Panc1 (cell line): Measurements from ENCODE around the gene CAPZA2. TPM values are rescaled to one million over a fixed set of nuclear protein-coding genes. Genes with fewer than 3 reads are reported as not detected.
"Not testable (repeated sequence)": the region's sequence is repeated elsewhere in the genome, so short reads cannot be mapped to it uniquely, and the experiment has no call there.

Experiments used
- ATAC-seq: fragments of 200-7000 bp; cut with Tn5 transposase; 2 replicates; pipeline ENCODE4 v1.9.1; 2020; ENCODE audit warnings: mild to moderate bottlenecking, moderate library complexity
- BruUV-seq: library from RNA; stranded (reverse); fragments of 400-500 nt; replicated peaks from 2 replicates; lab custom pipeline; 2021; lab: Mats Ljungman, UMichigan
- CTCF ChIA-PET: fragments of 300-600 bp; sonication (Branson Sonifier 250); formaldehyde crosslinking; loops from one replicate; lab custom pipeline; 2022; ENCODE audit warnings: antibody characterized with exemption; lab: Charles Lee
- POLR2A ChIA-PET: fragments of 300-600 bp; sonication (Branson Sonifier 250); formaldehyde crosslinking; loops from one replicate; lab custom pipeline; 2022; ENCODE audit warnings: antibody characterized with exemption; lab: Charles Lee
- DNase-seq: peaks from one replicate; pipeline ENCODE4 v3.0.0-alpha.2; 2010; ENCODE audit warnings: low read depth, low spot score
- H3K27ac ChIP-seq: 2 replicates; pipeline ENCODE4 v1.5.1; 2011; ENCODE audit warnings: mild to moderate bottlenecking, low read length, inconsistent platforms
- H3K27me3 ChIP-seq: fragments of 200-500 bp; sonication (Bioruptor generic); 2 replicates; pipeline ENCODE4 v1.6.0; 2014; ENCODE audit warnings: low read length, inconsistent platforms; ENCODE audit not compliant: control insufficient read depth, insufficient read depth
- H3K36me3 ChIP-seq: fragments of 200-500 bp; sonication (Bioruptor generic); 2 replicates; pipeline ENCODE4 v1.5.1; 2014; ENCODE audit warnings: inconsistent platforms, mild to moderate bottlenecking, low read length, moderate library complexity; ENCODE audit not compliant: control insufficient read depth, insufficient read depth
- H3K4me1 ChIP-seq: 2 replicates; pipeline ENCODE4 v1.5.1; 2011; ENCODE audit warnings: inconsistent platforms, mild to moderate bottlenecking, low read length, moderate library complexity; ENCODE audit not compliant: control insufficient read depth, insufficient read depth
- H3K4me3 ChIP-seq, 2 experiments: 2 replicates each; pipeline ENCODE4 v1.5.1; 2011 to 2012; ENCODE audit warnings: low read depth in 2 of 2, low read length in 2 of 2, mild to moderate bottlenecking in 2 of 2, inconsistent platforms in 1 of 2, moderate library complexity in 1 of 2
- H3K9me3 ChIP-seq: fragments of 200-500 bp; sonication (Bioruptor generic); 2 replicates; pipeline ENCODE4 v1.5.1; 2014; ENCODE audit warnings: low read depth, mild to moderate bottlenecking, inconsistent platforms, low read length, moderate library complexity; ENCODE audit not compliant: control insufficient read depth, insufficient read depth
- CTCF ChIP-seq: fragments of 450-650 bp; IDR thresholded peaks from 2 replicates; pipeline ENCODE4 v1.5.1; 2017; ENCODE audit warnings: mild to moderate bottlenecking
- POLR2AphosphoS5 ChIP-seq: IDR thresholded peaks from 2 replicates; pipeline ENCODE4 v1.6.1; 2012; ENCODE audit warnings: mild to moderate bottlenecking, low read depth, low read length, moderate library complexity
- REST ChIP-seq, 2 experiments: IDR thresholded peaks; 2 replicates each; pipeline ENCODE4 v1.6.1; 2011 to 2012; ENCODE audit warnings: low read depth in 2 of 2, control low read depth in 1 of 2, low read length in 1 of 2, mild to moderate bottlenecking in 1 of 2, moderate library complexity in 1 of 2; ENCODE audit not compliant: insufficient read depth in 1 of 2
- SIN3A ChIP-seq: IDR thresholded peaks from 2 replicates; pipeline ENCODE4 v1.6.1; 2012; ENCODE audit warnings: low read depth, mild to moderate bottlenecking, low read length, moderate library complexity, borderline replicate concordance; ENCODE audit not compliant: insufficient read depth
- TCF7L2 ChIP-seq: IDR thresholded peaks from 2 replicates; pipeline ENCODE4 v1.6.1; 2011; ENCODE audit warnings: mild to moderate bottlenecking, low read depth, low read length, inconsistent platforms
- in situ Hi-C: cut with HindIII; loops from 2 replicates; pipeline ENCODE4 v1.10.0; 2016; ENCODE audit warnings: low sequenced_read_pairs, low pct_unique_long_range_greater_than_20kb
- intact Hi-C: fragments of 100-400 bp; cut with micrococcal nuclease; formaldehyde crosslinking; loops from one replicate; pipeline ENCODE4 v1.10.0; 2022; ENCODE audit not compliant: unreplicated experiment
- total RNA-seq: library from RNA; stranded (reverse); gene quantifications from one replicate; pipeline ENCODE4 v1.2.1, GENCODE V29; 2021; ENCODE audit not compliant: unreplicated experiment

CAPZA2 gene
- total RNA-seq, 1 experiment from 2014 or later = 195 TPM

- DNase-seq (no peak), ATAC-seq (no peak)
- Histone ChIP-seq H3K27ac (no peak overlapping the region), H3K36me3 (no peaks in the 10 kb centered on the region), H3K4me3 (no peak overlapping the region), H3K9me3 (no peaks in the 10 kb centered on the region), H3K27me3 (no peaks in the 10 kb centered on the region), H3K4me1 (peaks cover 18% of the 10 kb centered on the region)
- in situ Hi-C loops (no loop called here), intact Hi-C loops (no loop called here)
- no TSS peak for BruUV-seq
- TF ChIP-seq REST (IDR thresholded peaks at IDR 0.05; ENCODE audit: insufficient read depth in 1 of 2, low read depth in 2 of 2, low read length in 1 of 2) (0 out of 4 replicates have a peak, but pooled peaks of 1 of the 2 experiments have one; percentile 37), SIN3A (no peak)
- ChIA-PET CTCF (no interaction called here), POLR2A (no interaction called here)
Measured at GRCh38 chr7:116815041-116815440, 47.3 kb upstream of the CAPZA2 start.

GRCh38 chr7:116820149-116820548 is 42.2 kb upstream of the CAPZA2 start:
- H3K27ac ChIP-seq = no peak overlapping the region
- ATAC-seq (no peak), DNase-seq (no peak)
- CTCF ChIA-PET = no interaction called here
- BruUV-seq = no TSS peak
- in situ Hi-C loops (no loop called here), intact Hi-C loops (no loop called here)
- H3K36me3 ChIP-seq = no peaks in the 10 kb centered on the region
- no peaks in the 10 kb centered on the region for H3K27me3 ChIP-seq
- H3K9me3 ChIP-seq = no peaks in the 10 kb centered on the region
- H3K4me3 ChIP-seq = no peak overlapping the region
- POLR2A ChIA-PET = no interaction called here
- H3K4me1 ChIP-seq = no peaks in the 10 kb centered on the region
- TF ChIP-seq REST (IDR thresholded peaks at IDR 0.05; ENCODE audit: insufficient read depth in 1 of 2, low read depth in 2 of 2, low read length in 1 of 2) (no peak), POLR2AphosphoS5 (no peak), SIN3A (no peak), TCF7L2 (no peak), CTCF (no peak)

GRCh38 chr7:116821647-116822046 is 40.7 kb upstream of the CAPZA2 start:
- in situ Hi-C loops, H3K9me3 ChIP-seq, H3K4me3 ChIP-seq, BruUV-seq, intact Hi-C loops, DNase-seq, H3K27me3 ChIP-seq, H3K36me3 ChIP-seq, H3K4me1 ChIP-seq, H3K27ac ChIP-seq, POLR2A ChIA-PET, ATAC-seq: not testable (repeated sequence)
- CTCF ChIA-PET = interaction anchor here (0.7 kb wide), 1 partner anchor 230 kb away, joined by 3 read pairs; no protein-coding TSS in a partner anchor
